Kidney epithelial cell (primary cell): Measurements from ENCODE around the gene GRID2. TPM values are rescaled to one million over a fixed set of nuclear protein-coding genes. Genes with fewer than 3 reads are reported as not detected.

Experiments used
- DNase-seq: peaks from one replicate; pipeline ENCODE4 v3.0.0-alpha.2; 2010; ENCODE audit warnings: low read depth
- H3K27me3 ChIP-seq: 2 replicates; pipeline ENCODE4 v1.6.0; 2011; ENCODE audit warnings: low read length; ENCODE audit not compliant: control insufficient read depth, insufficient read depth
- H3K36me3 ChIP-seq: 2 replicates; pipeline ENCODE4 v1.5.1; 2011; ENCODE audit warnings: low read length; ENCODE audit not compliant: control insufficient read depth, insufficient read depth
- H3K4me3 ChIP-seq: 2 replicates; pipeline ENCODE4 v1.5.1; 2011; ENCODE audit warnings: low read depth, mild to moderate bottlenecking, control low read depth, low read length
- total RNA-seq: library from RNA; depleted of rRNA; stranded (reverse); fragments of >200 nt; gene quantifications from 2 replicates; pipeline ENCODE4 v1.2.3, GENCODE V29; 2015
- TF ChIP-seq, protein P1 (sequence below): IDR thresholded peaks from 2 replicates; pipeline ENCODE4 v1.5.1; 2011; ENCODE audit warnings: mild to moderate bottlenecking, moderate library complexity, low read length, control low read depth, inconsistent platforms; ENCODE audit not compliant: insufficient read depth, poor library complexity, severe bottlenecking

The GRID2 gene
- total RNA-seq, 1 donor from 2014 or later = not detected

- TF ChIP-seq, protein P1, sequence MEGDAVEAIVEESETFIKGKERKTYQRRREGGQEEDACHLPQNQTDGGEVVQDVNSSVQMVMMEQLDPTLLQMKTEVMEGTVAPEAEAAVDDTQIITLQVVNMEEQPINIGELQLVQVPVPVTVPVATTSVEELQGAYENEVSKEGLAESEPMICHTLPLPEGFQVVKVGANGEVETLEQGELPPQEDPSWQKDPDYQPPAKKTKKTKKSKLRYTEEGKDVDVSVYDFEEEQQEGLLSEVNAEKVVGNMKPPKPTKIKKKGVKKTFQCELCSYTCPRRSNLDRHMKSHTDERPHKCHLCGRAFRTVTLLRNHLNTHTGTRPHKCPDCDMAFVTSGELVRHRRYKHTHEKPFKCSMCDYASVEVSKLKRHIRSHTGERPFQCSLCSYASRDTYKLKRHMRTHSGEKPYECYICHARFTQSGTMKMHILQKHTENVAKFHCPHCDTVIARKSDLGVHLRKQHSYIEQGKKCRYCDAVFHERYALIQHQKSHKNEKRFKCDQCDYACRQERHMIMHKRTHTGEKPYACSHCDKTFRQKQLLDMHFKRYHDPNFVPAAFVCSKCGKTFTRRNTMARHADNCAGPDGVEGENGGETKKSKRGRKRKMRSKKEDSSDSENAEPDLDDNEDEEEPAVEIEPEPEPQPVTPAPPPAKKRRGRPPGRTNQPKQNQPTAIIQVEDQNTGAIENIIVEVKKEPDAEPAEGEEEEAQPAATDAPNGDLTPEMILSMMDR = no peak
- Histone ChIP-seq H3K27me3 (no peaks in the 10 kb centered on the region), H3K4me3 (no peak overlapping the region), H3K36me3 (no peaks in the 10 kb centered on the region)
- no peak for DNase-seq
These were observed 1130.1 kb downstream of the GRID2 start for GRCh38 chr4:93433840-93434239.

GRCh38 chr4:93436000-93436626 lies 1132.3 kb downstream of the GRID2 start:
- no peaks in the 10 kb centered on the region for H3K27me3 ChIP-seq

GRCh38 chr4:93437991-93438390 lies 1134.2 kb downstream of the GRID2 start:
- TF ChIP-seq, protein P1 = no peak
- no peaks in the 10 kb centered on the region for H3K27me3 ChIP-seq
- no peak overlapping the region for H3K4me3 ChIP-seq
- DNase-seq = no peak
- H3K36me3 ChIP-seq = no peaks in the 10 kb centered on the region

More at GRCh38 chr4:93436000-93436626, 1132.3 kb downstream of the GRID2 start:
- Histone ChIP-seq H3K4me3 (no peak overlapping the region), H3K36me3 (no peaks in the 10 kb centered on the region)
- TF ChIP-seq, protein P1 = no peak
- no peak for DNase-seq

DNA sequence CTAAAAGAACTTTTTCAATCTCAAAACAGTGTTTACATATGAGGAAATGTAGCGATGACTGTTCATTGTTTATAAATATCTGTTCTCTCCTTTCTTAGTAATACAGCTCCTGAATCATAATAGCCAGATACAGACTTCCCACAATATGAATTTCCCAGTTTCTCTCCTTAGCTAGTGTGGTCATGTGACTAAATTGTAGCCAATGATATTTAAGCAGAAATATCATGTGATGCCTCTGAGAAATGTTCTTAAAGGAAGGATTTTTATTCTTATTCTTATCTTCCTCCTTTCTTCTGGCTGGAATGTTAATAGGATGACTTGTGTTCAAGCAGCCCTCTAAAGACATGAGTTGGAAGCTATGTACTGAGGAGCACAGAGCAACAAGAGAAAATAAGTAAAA lies 1141.1 kb downstream of the GRID2 start:
- no peak for DNase-seq

GRCh38 chr4:93446038-93446437 lies 1142.3 kb downstream of the GRID2 start:
- Histone ChIP-seq H3K4me3 (no peak overlapping the region), H3K36me3 (no peaks in the 10 kb centered on the region), H3K27me3 (no peaks in the 10 kb centered on the region)
- TF ChIP-seq, protein P1 = no peak
- no peak for DNase-seq

More for the DNA sequence above, 1141.1 kb downstream of the GRID2 start:
- Histone ChIP-seq H3K36me3 (no peaks in the 10 kb centered on the region), H3K4me3 (no peak overlapping the region), H3K27me3 (no peaks in the 10 kb centered on the region)
- TF ChIP-seq, protein P1 = no peak
